ENCODE data around the gene STXBP5.

DNA sequence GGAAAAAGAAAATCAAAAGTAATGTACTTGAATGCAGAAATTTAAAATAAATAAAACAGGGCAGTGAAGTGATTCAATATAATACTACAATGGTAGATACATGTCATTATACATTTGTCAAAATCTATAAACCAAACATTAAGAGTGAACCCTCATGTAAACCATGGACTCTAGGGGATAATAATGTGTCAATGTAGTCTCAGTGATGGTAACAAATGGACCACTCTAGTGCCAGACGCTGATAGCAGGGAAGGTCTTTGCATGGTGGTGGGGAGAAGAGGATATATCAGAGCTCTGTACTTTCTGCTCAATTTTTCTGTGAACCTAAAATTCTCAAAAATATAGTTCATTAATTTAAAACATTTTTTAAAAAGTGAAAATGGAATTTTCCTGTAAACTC, 19.8 kb upstream of the STXBP5 start:
- TF ChIP-seq POLR2A (IDR thresholded peaks at IDR 0.05) = no peak
- TF ChIP-seq, protein P1, sequence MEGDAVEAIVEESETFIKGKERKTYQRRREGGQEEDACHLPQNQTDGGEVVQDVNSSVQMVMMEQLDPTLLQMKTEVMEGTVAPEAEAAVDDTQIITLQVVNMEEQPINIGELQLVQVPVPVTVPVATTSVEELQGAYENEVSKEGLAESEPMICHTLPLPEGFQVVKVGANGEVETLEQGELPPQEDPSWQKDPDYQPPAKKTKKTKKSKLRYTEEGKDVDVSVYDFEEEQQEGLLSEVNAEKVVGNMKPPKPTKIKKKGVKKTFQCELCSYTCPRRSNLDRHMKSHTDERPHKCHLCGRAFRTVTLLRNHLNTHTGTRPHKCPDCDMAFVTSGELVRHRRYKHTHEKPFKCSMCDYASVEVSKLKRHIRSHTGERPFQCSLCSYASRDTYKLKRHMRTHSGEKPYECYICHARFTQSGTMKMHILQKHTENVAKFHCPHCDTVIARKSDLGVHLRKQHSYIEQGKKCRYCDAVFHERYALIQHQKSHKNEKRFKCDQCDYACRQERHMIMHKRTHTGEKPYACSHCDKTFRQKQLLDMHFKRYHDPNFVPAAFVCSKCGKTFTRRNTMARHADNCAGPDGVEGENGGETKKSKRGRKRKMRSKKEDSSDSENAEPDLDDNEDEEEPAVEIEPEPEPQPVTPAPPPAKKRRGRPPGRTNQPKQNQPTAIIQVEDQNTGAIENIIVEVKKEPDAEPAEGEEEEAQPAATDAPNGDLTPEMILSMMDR (IDR thresholded peaks at IDR 0.05) = no peak
